ENCODE data around the gene SMARCAD1.
"Not testable (repeated sequence)": the region's sequence is repeated elsewhere in the genome, so short reads cannot be mapped to it uniquely, and the experiment has no call there.

The SMARCAD1 gene

DNA sequence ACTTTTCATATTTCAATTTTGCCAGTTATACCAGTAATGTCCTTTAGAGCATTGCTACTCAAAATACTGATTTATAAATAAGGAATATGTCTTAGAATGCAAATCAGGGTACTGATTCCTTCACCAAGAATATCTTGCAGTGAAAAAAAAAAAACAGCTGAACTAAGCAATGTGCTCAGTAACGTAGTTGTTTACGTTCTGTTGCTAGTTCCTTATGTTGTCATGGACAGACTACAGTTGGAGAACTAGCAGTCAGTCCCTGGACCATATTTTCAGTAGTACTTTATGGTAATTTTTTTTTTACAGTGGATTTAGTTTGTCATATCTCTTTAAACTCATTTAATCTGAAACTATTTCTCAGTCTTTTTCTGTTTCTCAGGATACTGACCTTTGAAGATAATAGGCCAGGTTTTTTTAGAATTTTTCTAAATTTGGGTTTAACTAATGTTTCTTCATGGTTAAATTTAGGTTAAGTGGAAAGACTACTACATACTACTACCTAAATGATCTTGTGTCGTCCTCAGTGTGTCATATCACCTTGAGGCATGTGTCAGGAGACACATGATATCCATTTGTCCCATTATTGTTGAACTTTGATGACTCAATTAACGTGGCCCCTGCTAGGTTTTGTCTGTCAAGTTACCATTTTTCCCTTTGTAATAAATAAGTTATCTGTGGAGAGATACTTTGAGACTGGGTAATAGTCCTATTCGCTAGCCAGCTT lies 21.0 kb downstream of the SMARCAD1 start:
- no peak for DNase-seq

- DNase-seq = no peak
Measured at GRCh38 chr4:94232519-94232918, 24.9 kb downstream of the SMARCAD1 start.

DNA sequence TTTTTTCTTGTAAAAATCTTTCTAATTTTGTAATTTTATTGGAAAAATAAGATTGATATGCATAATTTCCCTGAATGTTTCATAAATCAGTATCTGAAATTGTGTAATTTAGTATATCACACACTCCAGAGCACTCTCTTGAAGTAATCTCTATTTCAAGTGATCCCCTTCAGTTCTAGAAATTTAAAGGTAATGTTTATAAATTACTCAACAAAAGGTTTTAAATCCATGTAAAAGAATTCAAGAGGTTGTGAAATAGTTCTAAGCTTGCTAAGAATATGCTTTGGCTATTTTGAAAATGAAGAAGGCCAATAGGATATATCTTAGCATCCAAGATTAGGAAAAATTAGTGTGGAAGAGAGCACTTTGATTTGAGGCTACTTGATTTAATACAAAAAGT lies 28.2 kb downstream of the SMARCAD1 start:
- no peak for DNase-seq

DNA sequence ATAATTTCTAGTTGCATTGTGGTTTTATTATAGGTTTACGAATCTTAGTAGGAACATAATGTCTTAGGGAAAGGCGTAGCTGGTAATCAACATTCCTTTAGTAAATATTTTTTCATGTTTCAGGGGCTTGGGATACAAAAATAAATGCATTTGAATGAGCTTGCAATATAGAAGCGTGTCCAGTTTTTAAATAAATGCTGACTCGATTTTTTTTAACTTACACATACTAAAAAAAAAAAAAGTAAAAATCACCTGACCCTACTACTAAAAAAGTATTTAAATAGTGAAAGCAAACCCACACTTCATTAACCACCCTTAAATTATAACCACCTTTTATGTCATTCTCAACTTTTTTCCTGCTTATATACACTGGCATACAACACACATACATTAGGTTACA lies 29.6 kb downstream of the SMARCAD1 start:
- no peak for DNase-seq

GRCh38 chr4:94238160-94238559 lies 30.5 kb downstream of the SMARCAD1 start:
- DNase-seq = no peak

GRCh38 chr4:94240384-94240783 lies 32.7 kb downstream of the SMARCAD1 start:
- DNase-seq = no peak

DNA sequence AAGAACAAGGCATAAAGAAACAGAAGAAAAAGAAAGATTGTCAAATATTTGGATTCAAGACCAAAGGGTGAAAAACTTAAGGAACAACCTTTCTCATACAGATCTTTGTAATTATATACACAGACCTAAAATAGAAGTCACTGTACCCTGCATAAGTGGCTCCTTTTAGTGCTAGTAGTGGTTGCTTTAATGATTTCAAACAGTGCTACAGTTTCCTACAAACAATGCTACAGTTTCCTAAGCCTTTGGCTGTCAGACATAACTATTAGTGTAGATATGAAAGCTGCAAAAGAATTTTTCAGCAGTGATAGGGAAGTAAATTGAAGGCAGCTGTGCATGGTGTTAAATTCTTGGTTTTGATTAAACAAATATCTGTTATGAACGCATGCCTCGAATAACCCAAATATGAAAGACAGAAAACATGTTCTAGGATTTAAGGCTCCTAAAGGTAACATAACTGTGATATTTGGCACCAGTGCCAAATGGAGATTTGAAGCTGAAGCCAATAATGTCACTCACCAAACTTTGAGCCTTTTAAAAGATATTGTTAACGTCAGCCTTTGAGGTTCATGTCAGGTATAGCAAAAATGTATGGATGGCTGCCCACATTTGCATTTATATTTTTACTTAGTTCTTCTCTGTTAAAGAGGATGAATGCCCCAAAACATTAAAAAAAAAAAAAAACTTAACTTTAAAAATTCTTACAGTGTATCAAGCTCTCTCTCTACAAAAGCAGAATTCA lies 36.6 kb downstream of the SMARCAD1 start:
- no peak for DNase-seq

GRCh38 chr4:94244829-94245185 lies 37.1 kb downstream of the SMARCAD1 start:
- DNase-seq = no peak

DNA sequence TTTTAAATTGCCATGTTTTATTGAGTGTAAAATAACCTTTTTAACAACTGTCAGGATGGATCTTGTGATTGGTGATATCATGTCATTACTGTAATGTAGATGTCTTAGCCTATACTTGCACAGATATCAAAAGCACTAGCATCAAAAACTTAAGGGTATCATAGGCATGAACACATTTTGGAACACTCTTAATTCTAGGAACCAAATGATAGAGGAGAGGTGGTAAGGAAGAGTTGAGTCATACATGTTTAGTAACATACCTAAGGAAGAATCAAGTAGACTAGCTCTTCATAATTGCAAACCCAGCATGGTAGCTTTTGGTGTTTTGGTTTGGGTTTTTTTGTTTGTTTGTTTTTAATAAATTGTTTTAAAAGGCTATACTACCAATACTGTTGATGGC lies 43.4 kb downstream of the SMARCAD1 start:
- no peak for DNase-seq

- DNase-seq = no peak
Measured at GRCh38 chr4:94253036-94253435, 45.4 kb downstream of the SMARCAD1 start.

DNA sequence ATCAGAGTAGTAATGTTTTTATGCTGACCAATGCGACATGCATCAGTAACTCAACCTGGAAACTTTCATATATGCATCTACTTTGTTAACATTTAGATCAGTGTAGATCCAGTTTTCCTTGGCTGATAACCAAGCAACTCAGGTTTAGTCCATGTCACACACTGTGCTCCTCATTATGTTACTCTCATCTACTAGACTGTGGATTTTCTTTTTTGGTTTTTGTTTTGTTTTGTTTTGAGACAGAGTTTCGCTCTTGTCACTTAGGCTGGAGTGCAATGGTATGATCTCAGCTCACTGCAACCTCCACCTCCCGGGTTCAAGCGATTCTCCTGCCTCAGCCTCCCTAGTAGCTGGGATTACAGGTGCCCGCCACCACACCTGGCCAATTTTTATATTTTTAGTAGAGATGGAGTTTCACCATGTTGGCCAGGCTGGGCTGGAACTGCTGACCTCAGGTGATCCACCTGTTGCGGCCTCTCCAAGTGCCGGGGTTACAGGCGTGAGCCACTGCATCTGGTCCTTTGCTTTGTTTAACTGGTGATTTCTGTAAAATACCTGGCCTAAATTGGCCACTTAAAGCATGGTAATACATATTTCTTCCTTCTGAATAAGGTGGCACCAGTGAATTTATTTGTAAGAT lies 48.6 kb downstream of the SMARCAD1 start:
- DNase-seq = no peak

GRCh38 chr4:94256828-94257227 lies 49.2 kb downstream of the SMARCAD1 start:
- DNase-seq = no peak

DNA sequence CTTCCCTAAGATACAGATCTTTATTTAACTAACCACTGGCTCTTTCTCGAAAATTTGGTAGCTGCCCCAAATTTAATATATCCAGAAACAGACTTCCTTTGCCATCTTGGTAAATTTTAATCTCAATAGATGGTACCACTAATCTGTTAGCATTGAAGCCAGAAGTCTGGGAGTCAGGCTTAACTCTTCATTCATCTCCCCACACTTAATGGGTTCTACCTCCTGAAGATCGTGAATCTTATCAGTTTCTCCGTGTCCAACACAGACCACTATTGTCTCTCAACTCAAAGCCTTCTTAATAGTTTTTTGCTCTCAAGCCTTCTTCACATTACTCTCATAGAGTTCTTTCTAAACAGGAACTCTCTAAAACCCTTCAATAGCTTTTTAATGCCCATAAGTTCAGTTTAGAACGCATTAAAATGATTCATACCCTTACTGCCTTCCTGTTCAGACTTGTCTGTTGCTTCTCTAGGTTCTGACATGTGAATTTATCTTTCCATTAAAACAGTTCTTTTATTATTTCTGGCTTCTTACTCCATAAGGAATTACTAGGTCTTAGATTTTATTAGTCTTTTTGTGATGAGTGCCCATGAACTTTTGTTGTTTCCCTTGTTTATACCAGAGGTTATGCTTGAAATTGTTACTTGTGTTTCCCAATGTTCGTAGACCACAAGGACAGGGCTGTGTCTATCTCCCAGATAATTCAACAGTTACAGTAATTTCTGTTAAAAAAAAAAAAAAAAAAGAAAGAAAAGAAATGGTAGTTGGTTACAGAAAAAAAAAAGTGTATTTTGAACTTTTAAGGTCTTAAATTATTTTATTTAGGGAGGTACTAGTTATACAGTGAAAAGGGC lies 54.7 kb downstream of the SMARCAD1 start:
- DNase-seq = no peak

- DNase-seq = no peak
Measured at GRCh38 chr4:94267037-94267436, 59.4 kb downstream of the SMARCAD1 start.

DNA sequence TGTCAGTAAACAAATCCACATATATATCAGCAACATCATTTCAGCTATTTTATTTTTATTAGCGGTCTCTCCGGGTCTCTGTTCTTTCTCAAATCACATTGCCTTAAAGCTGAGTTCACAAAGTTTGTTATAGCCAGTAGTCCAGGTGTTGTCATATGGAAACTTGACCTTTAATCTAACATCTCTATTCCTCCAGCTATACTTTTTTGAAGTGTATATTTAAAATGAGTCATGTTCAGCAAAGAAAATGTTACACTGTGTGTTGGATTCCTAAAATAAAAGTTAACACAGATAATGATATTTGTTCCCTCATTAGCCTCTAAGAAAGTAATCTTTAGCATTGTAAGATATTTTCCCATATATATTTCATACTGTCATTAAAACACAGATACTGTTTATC lies 63.6 kb downstream of the SMARCAD1 start:
- no peak for DNase-seq

DNA sequence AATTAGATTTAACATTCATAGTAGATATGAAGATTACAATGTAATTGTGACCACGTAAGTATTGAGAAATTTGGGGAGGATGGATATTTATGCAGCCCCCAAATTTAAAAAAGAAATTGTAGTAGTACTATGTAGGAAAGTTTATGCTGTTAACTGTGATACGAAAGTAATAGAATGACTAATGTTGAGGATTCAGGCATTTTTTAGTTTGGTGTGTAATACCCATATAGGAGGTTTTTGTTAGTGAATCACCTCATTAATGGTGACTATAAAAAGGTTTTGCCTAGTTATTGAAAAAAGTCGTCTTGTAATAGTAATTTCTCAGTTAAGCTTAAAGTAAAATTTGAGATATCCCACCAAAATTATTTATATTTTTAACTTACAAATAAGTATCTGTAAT lies 67.2 kb downstream of the SMARCAD1 start:
- no peak for DNase-seq

DNA sequence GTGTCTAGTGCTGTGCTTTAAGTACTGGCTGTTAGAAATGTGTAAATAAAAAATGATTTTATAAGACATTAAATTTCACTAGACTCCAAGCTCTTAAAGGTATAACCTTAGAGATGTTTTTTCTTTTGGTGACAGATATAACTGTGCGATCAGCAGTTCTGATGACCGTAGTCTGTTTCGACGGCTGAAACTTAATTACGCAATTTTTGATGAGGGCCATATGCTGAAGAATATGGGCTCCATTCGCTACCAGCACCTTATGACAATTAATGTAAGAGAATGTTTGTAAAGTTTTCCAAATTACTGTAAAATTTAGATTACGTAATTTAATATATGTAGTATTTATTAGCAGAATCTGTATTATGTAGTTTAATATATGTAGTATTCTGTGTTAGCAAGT lies 68.5 kb downstream of the SMARCAD1 start:
- DNase-seq = no peak

- no peak for DNase-seq
Measured at GRCh38 chr4:94277534-94277933, 69.9 kb downstream of the SMARCAD1 start.

- no peak for DNase-seq
Measured at GRCh38 chr4:94278781-94279180, 71.1 kb downstream of the SMARCAD1 start.

GRCh38 chr4:94284889-94285288 lies 77.2 kb downstream of the SMARCAD1 start:
- DNase-seq = no peak

- DNase-seq = no peak
Measured at GRCh38 chr4:94285666-94286065, 78.0 kb downstream of the SMARCAD1 start.

DNA sequence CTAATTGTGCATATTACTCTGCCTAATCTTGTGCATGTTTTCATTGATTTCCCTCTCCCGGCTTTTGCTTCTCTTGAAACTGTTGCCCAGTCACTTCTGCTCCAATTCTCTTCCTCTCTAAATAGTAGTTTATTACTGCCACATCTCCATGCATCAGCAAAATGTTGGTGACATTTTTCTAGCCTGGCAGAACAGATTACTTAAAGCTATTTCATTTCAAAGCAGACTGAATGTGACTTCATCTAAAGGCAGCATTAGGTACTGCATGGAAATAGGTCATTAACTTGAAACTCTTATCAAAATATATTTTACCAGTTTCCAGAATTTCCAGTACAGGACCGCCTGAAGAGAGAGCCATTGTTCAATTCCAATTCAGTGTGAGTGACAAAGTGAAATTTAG lies 82.6 kb downstream of the SMARCAD1 start:
- DNase-seq = no peak

GRCh38 chr4:94293981-94294380 lies 86.3 kb downstream of the SMARCAD1 start:
- not testable (repeated sequence) for DNase-seq

Data from NCI-H1930 (cell line).